H1 (cell line): ENCODE measurements around the gene RNF141. TPM values are rescaled to one million over a fixed set of nuclear protein-coding genes. Genes with fewer than 3 reads are reported as not detected.

Source experiments
- CTCF ChIA-PET: fragments of 300-600 bp; sonication (Branson Sonifier 250); formaldehyde crosslinking; loops from one replicate; lab custom pipeline; 2021; ENCODE audit not compliant: partially characterized antibody; lab: Charles Lee
- POLR2A ChIA-PET: fragments of 300-600 bp; sonication (Branson Sonifier 250); formaldehyde crosslinking; loops from one replicate; lab custom pipeline; 2021; ENCODE audit warnings: inconsistent platforms; ENCODE audit not compliant: partially characterized antibody; lab: Charles Lee
- DNase-seq, 2 experiments: peaks; one replicate each; pipeline versions ENCODE4 v3.0.0 to v3.0.0-alpha.2; 2010 to 2022; ENCODE audit warnings: low spot score in 2 of 2, low read depth in 1 of 2, mixed read lengths in 1 of 2
- FAIRE-seq: peaks from 2 replicates; lab custom pipeline; 2011; peaks lifted over from hg19 to GRCh38; lab: Jason Lieb, UNC
- H2AFZ ChIP-seq: 2 replicates; pipeline ENCODE4 v1.8.1; 2012; ENCODE audit warnings: low read length, inconsistent platforms
- H2AK5ac ChIP-seq: 2 replicates; pipeline ENCODE4 v1.6.1; 2013; ENCODE audit warnings: low read depth, low read length
- H2BK120ac ChIP-seq: replicated peaks from 2 replicates; pipeline ENCODE3; 2013; ENCODE audit warnings: low read depth, low read length, inconsistent platforms
- H2BK12ac ChIP-seq: 2 replicates; pipeline ENCODE4 v1.6.1; 2013; ENCODE audit warnings: low read depth, low read length
- H2BK15ac ChIP-seq: 2 replicates; pipeline ENCODE4 v1.6.1; 2013; ENCODE audit warnings: low read length
- H2BK20ac ChIP-seq: 2 replicates; pipeline ENCODE4 v1.6.1; 2013; ENCODE audit warnings: low read length
- H2BK5ac ChIP-seq: 2 replicates; pipeline ENCODE4 v1.6.1; 2013; ENCODE audit warnings: low read depth, low read length
- H3K14ac ChIP-seq: 2 replicates; pipeline ENCODE4 v1.6.1; 2013; ENCODE audit warnings: inconsistent platforms; ENCODE audit not compliant: insufficient read length
- H3K18ac ChIP-seq: 2 replicates; pipeline ENCODE4 v1.6.1; 2013; ENCODE audit warnings: low read length; ENCODE audit errors: extremely low read depth
- H3K23ac ChIP-seq: 2 replicates; pipeline ENCODE4 v1.6.1; 2013; ENCODE audit warnings: inconsistent platforms; ENCODE audit not compliant: insufficient read length
- H3K23me2 ChIP-seq: 2 replicates; pipeline ENCODE4 v1.6.1; 2013; ENCODE audit warnings: low read depth, low read length
- H3K27ac ChIP-seq: 2 replicates; pipeline ENCODE4 v1.6.1; 2011; ENCODE audit warnings: low read depth, low read length, inconsistent platforms
- H3K27me3 ChIP-seq, 4 experiments: replicated peaks in 1 of 4; 1 replicate in 1 of 4; 2 replicates in 3 of 4; pipeline versions ENCODE4 v1.6.1 to v1.8.1; 2011 to 2013; ENCODE audit warnings: low read length in 3 of 4, mild to moderate bottlenecking in 3 of 4, inconsistent platforms in 2 of 4, mixed read lengths in 2 of 4, moderate library complexity in 1 of 4; ENCODE audit not compliant: control insufficient read depth in 3 of 4, insufficient read depth in 3 of 4; ENCODE audit errors: extremely low read depth in 1 of 4
- H3K36me3 ChIP-seq, 4 experiments: 2 replicates each; pipeline versions ENCODE4 v1.6.1 to v1.8.1; 2011 to 2013; ENCODE audit warnings: mild to moderate bottlenecking in 4 of 4, low read length in 3 of 4, moderate library complexity in 2 of 4, control low read depth in 1 of 4, inconsistent platforms in 1 of 4; ENCODE audit not compliant: insufficient read depth in 4 of 4, control insufficient read depth in 2 of 4
- H3K4ac ChIP-seq: replicated peaks from 2 replicates; pipeline ENCODE3; 2013; ENCODE audit warnings: low read length, low read depth, mixed read lengths, inconsistent platforms; ENCODE audit not compliant: insufficient read length
- H3K4me1 ChIP-seq, 4 experiments: replicated peaks in 1 of 4; 1 replicate in 1 of 4; 2 replicates in 3 of 4; pipeline versions ENCODE4 v1.6.1 to v1.8.1; 2011 to 2013; ENCODE audit warnings: low read length in 3 of 4, inconsistent platforms in 2 of 4, mixed read lengths in 1 of 4; ENCODE audit not compliant: insufficient read depth in 4 of 4, control insufficient read depth in 3 of 4
- H3K4me2 ChIP-seq, 2 experiments: 2 replicates each; pipeline versions ENCODE4 v1.6.1 to v1.8.1; 2011 to 2013; ENCODE audit warnings: low read depth in 2 of 2, low read length in 2 of 2, control low read depth in 1 of 2, inconsistent platforms in 1 of 2, mild to moderate bottlenecking in 1 of 2; ENCODE audit not compliant: insufficient read depth in 1 of 2
- H3K4me3 ChIP-seq, 4 experiments: fragments of 200-600, 300-600 bp in 1 of 4; sonication (generic), shearing (Covaris generic), sonication (Bioruptor Twin) in 1 of 4; 2 replicates each; pipeline versions ENCODE4 v1.5.1 to v1.8.1; 2011 to 2016; ENCODE audit warnings: low read length in 4 of 4, low read depth in 3 of 4, control low read depth in 2 of 4, inconsistent platforms in 2 of 4, mild to moderate bottlenecking in 2 of 4, mixed read lengths in 1 of 4, moderate library complexity in 1 of 4; ENCODE audit not compliant: insufficient read depth in 2 of 4; ENCODE audit errors: extremely low read depth in 1 of 4
- H3K56ac ChIP-seq: replicated peaks from 2 replicates; pipeline ENCODE3; 2013; ENCODE audit warnings: low read depth, mild to moderate bottlenecking, mixed read lengths, low read length, inconsistent platforms; ENCODE audit not compliant: insufficient read length
- H3K79me1 ChIP-seq: 2 replicates; pipeline ENCODE4 v1.6.1; 2013; ENCODE audit warnings: low read depth, low read length, control low read depth
- H3K79me2 ChIP-seq, 2 experiments: 2 replicates each; pipeline versions ENCODE4 v1.6.1 to v1.8.1; 2012 to 2013; ENCODE audit warnings: low read length in 2 of 2, mild to moderate bottlenecking in 2 of 2, inconsistent platforms in 1 of 2; ENCODE audit not compliant: insufficient read depth in 2 of 2, control insufficient read depth in 1 of 2
- H3K9ac ChIP-seq, 4 experiments: replicated peaks in 1 of 4; 1 replicate in 1 of 4; 2 replicates in 3 of 4; pipeline versions ENCODE4 v1.6.1 to v1.8.1; 2011 to 2013; ENCODE audit warnings: low read depth in 3 of 4, low read length in 3 of 4, control low read depth in 2 of 4, mild to moderate bottlenecking in 2 of 4, moderate library complexity in 2 of 4, inconsistent platforms in 1 of 4; ENCODE audit errors: extremely low read depth in 1 of 4
- H3K9me3 ChIP-seq, 2 experiments: 2 replicates each; pipeline versions ENCODE4 v1.6.1 to v1.8.1; 2012 to 2013; ENCODE audit warnings: mild to moderate bottlenecking in 2 of 2, moderate library complexity in 2 of 2, control low read depth in 1 of 2, inconsistent platforms in 1 of 2, low read depth in 1 of 2, low read length in 1 of 2, mixed read lengths in 1 of 2; ENCODE audit not compliant: insufficient read depth in 2 of 2
- H4K20me1 ChIP-seq, 2 experiments: replicated peaks in 1 of 2; 2 replicates each; pipeline versions ENCODE3 to v1.8.1; 2011 to 2013; ENCODE audit warnings: inconsistent platforms in 2 of 2, low read length in 2 of 2, mild to moderate bottlenecking in 1 of 2; ENCODE audit not compliant: insufficient read depth in 2 of 2, control insufficient read depth in 1 of 2
- H4K5ac ChIP-seq: 2 replicates; pipeline ENCODE4 v1.6.1; 2013; ENCODE audit warnings: low read length, low read depth, mixed read lengths, inconsistent platforms; ENCODE audit not compliant: insufficient read length
- H4K8ac ChIP-seq: 2 replicates; pipeline ENCODE4 v1.8.0; 2013; ENCODE audit warnings: mild to moderate bottlenecking, moderate library complexity, low read length, inconsistent platforms; ENCODE audit not compliant: insufficient read depth; ENCODE audit errors: extremely low read depth
- H4K91ac ChIP-seq: replicated peaks from 2 replicates; pipeline ENCODE3; 2013; ENCODE audit warnings: low read length, mixed read lengths, inconsistent platforms; ENCODE audit not compliant: insufficient read length
- EGR1 ChIP-seq: IDR thresholded peaks from 2 replicates; pipeline ENCODE4 v1.6.1; 2011; ENCODE audit warnings: low read depth, low read length, borderline replicate concordance
- POLR2AphosphoS5 ChIP-seq: IDR thresholded peaks from 2 replicates; pipeline ENCODE4 v1.6.1; 2011; ENCODE audit warnings: low read depth, low read length
- RXRA ChIP-seq: IDR thresholded peaks from 2 replicates; pipeline ENCODE4 v1.6.1; 2011; ENCODE audit warnings: low read depth, mild to moderate bottlenecking, low read length, moderate library complexity; ENCODE audit not compliant: insufficient read depth
- SP4 ChIP-seq: IDR thresholded peaks from 2 replicates; pipeline ENCODE4 v1.6.1; 2012; ENCODE audit warnings: low read length, inconsistent platforms
- USF2 ChIP-seq: IDR thresholded peaks from 2 replicates; pipeline ENCODE4 v1.6.1; 2011; ENCODE audit warnings: low read length, improper control_type of control experiment
- YY1 ChIP-seq: IDR thresholded peaks from 2 replicates; pipeline ENCODE4 v1.6.1; 2011; ENCODE audit warnings: low read depth, mild to moderate bottlenecking, low read length
- WGBS, 2 experiments: shearing (Covaris generic) in 1 of 2; methylation state at CpG; one replicate each; pipeline versions ENCODE4 v1.1.6 to v1.1.7; 2013 to 2015; ENCODE audit warnings: low lambda C conversion rate in 2 of 2, mixed read lengths in 2 of 2, inconsistent platforms in 1 of 2, low coverage in 1 of 2, missing lambda C conversion rate in 1 of 2; ENCODE audit not compliant: insufficient replicate concordance in 2 of 2, insufficient coverage in 1 of 2, insufficient read length in 1 of 2; ENCODE audit errors: extremely low coverage in 1 of 2, missing lambda C conversion rate in 1 of 2; 5-methylcytosine and 5-hydroxymethylcytosine counted together
- polyA plus RNA-seq, 7 experiments: library from polyadenylated mRNA; depleted of rRNA in 3 of 7; stranded (reverse) in 5 of 7; unstranded in 2 of 7; fragments of >200 nt in 5 of 7; fragments of 200-250 nt in 2 of 7; gene quantifications; 1 replicate in 5 of 7; 2 replicates in 1 of 7; 4 replicates in 1 of 7; pipeline versions ENCODE4 v1.2.1 to v1.2.3, GENCODE V29; 2011 to 2013; ENCODE audit warnings: missing spikeins in 2 of 7, mixed read lengths in 2 of 7
- total RNA-seq: library from RNA; stranded (reverse); fragmentation: NEBNext Ultra II Directional; extraction: Animal tissue kit (Norgen Biotek cat#: 25700); gene quantifications from 2 replicates; pipeline ENCODE4 v1.2.1, GENCODE V29; 2021

Gene RNF141
- total and polyA plus RNA-seq, 2 of the 8 experiments (the other 6 are each of a cell fraction or from before 2014, with no cell fraction given): 8.5 to 22.8 TPM

DNA sequence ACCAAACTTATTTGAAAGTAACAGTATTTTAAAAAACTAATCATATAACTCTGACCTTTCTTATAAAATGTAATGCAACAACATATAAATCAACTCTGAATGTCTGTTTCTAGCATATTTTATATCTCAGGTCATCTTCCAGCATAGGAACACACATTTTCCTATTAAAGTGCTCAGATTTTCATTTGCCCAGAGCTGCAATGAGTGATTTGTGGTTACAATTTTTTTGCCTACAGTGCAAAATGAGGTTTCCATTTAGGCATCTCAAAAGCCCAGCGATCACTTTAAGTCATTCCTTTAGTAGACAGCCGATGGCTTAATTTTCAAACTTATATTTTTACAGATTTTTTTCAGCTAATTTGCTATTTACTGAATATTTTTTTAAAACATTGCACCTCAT, 26.5 kb upstream of the RNF141 start:
- Histone ChIP-seq H3K4ac (no peak overlapping the region), H3K36me3 (no peaks in the 10 kb centered on the region), H4K91ac (no peak overlapping the region), H2BK20ac (no peak overlapping the region), H4K8ac (no peak overlapping the region), H3K18ac (no peak overlapping the region), H2BK12ac (no peak overlapping the region), H2AK5ac (no peak overlapping the region), H2AFZ (no peak overlapping the region), H3K79me2 (no peaks in the 10 kb centered on the region), H3K27ac (no peak overlapping the region), H3K9ac (no peak overlapping the region), H4K20me1 (no peaks in the 10 kb centered on the region), H3K4me3 (no peak overlapping the region), H3K4me2 (no peak overlapping the region), H3K56ac (no peak overlapping the region), H3K14ac (no peak overlapping the region), H2BK120ac (no peak overlapping the region), H3K23me2 (no peaks in the 10 kb centered on the region), H4K5ac (no peak overlapping the region), H2BK5ac (no peak overlapping the region), H3K4me1 (peaks cover 0 to 6% (median 0%) of the 10 kb centered on the region in 4 experiments; a peak in 4 of 7 replicates), H3K9me3 (no peaks in the 10 kb centered on the region), H3K27me3 (no peaks in the 10 kb centered on the region), H3K23ac (no peak overlapping the region), H2BK15ac (no peak overlapping the region), H3K79me1 (no peaks in the 10 kb centered on the region)
- DNase-seq (no peak), FAIRE-seq (no peak)
- ChIA-PET POLR2A (no interaction called here), CTCF (interaction anchor here (0.7 to 2.0 kb wide), 4 partner anchors 10 to 161 kb away, joined by 3 to 6 read pairs (median 5); partner anchors contain the start of gene RNF141)
- WGBS, 2 experiments: 93% methylated on average over 2 of the region's 2 CpGs; no CpG with 5 or more reads in 1 of the 2 experiments
- TF ChIP-seq YY1 (no peak), RXRA (no peak), POLR2AphosphoS5 (no peak), SP4 (no peak), EGR1 (no peak), USF2 (no peak)
